ENCODE measurements around the gene BCDIN3D. TPM values are rescaled to one million over a fixed set of nuclear protein-coding genes. Genes with fewer than 3 reads are reported as not detected.
"Not testable (repeated sequence)": the region's sequence is repeated elsewhere in the genome, so short reads cannot be mapped to it uniquely, and the experiment has no call there.

BCDIN3D gene
- polyA plus RNA-seq, 4 donors, result 2.4 to 5.3 (median 3.1) TPM

GRCh38 chr12:49880756-49881414, 38.0 kb upstream of the BCDIN3D start:
- Histone ChIP-seq H3K4me1 (ENCODE audit: control insufficient read depth in 3 of 3, insufficient read depth in 2 of 3, low read depth in 1 of 3, low read length in 2 of 3) (no peaks in the 10 kb centered on the region), H3K27ac (ENCODE audit: low read depth in 1 of 3, low read length in 2 of 3) (no peak overlapping the region), H3K36me3 (ENCODE audit: control insufficient read depth in 3 of 3, insufficient read depth in 2 of 3, low read depth in 1 of 3, low read length in 3 of 3) (no peaks in the 10 kb centered on the region), H3K9me3 (ENCODE audit: control insufficient read depth in 2 of 2, insufficient read depth in 1 of 2, low read depth in 1 of 2, low read length in 1 of 2) (no peaks in the 10 kb centered on the region), H3K4me3 (ENCODE audit: low read depth in 1 of 3, low read length in 3 of 3) (no peak overlapping the region), H3K27me3 (ENCODE audit: control insufficient read depth in 3 of 3, insufficient read depth in 3 of 3, low read length in 3 of 3) (peaks cover 0 to 25% (median 0%) of the 10 kb centered on the region in 3 donors)
- DNase-seq (no peak), FAIRE-seq (no peak)
- WGBS, 3 donors, result 73 to 90% (median 82%) methylated on average over 5 of the region's 5 CpGs

- DNase-seq; H3K4me3 ChIP-seq (ENCODE audit: low read depth in 1 of 3, low read length in 3 of 3); H3K4me1 ChIP-seq (ENCODE audit: control insufficient read depth in 3 of 3, insufficient read depth in 2 of 3, low read depth in 1 of 3, low read length in 2 of 3); FAIRE-seq; H3K27ac ChIP-seq (ENCODE audit: low read depth in 1 of 3, low read length in 2 of 3); H3K36me3 ChIP-seq (ENCODE audit: control insufficient read depth in 3 of 3, insufficient read depth in 2 of 3, low read depth in 1 of 3, low read length in 3 of 3); H3K27me3 ChIP-seq (ENCODE audit: control insufficient read depth in 3 of 3, insufficient read depth in 3 of 3, low read length in 3 of 3); H3K9me3 ChIP-seq (ENCODE audit: control insufficient read depth in 2 of 2, insufficient read depth in 1 of 2, low read depth in 1 of 2, low read length in 1 of 2): not testable (repeated sequence)
- WGBS, 3 donors, result 87 to 91% (median 90%) methylated on average over 2 of the region's 2 CpGs
Observed at GRCh38 chr12:49879065-49879464, 36.2 kb upstream of the BCDIN3D start.

GRCh38 chr12:49878021-49878420, 35.1 kb upstream of the BCDIN3D start:
- H3K36me3 ChIP-seq (ENCODE audit: control insufficient read depth in 3 of 3, insufficient read depth in 2 of 3, low read depth in 1 of 3, low read length in 3 of 3), result no peaks in the 10 kb centered on the region
- no peaks in the 10 kb centered on the region for H3K9me3 ChIP-seq (ENCODE audit: control insufficient read depth in 2 of 2, insufficient read depth in 1 of 2, low read depth in 1 of 2, low read length in 1 of 2)
- H3K27ac ChIP-seq (ENCODE audit: low read depth in 1 of 3, low read length in 2 of 3), result no peak overlapping the region
- FAIRE-seq (no peak), DNase-seq (no peak)
- 14 to 75% (median 73%) methylated on average over 1 to 2 of the region's 2 CpGs for WGBS, 3 donors
- H3K4me1 ChIP-seq (ENCODE audit: control insufficient read depth in 3 of 3, insufficient read depth in 2 of 3, low read depth in 1 of 3, low read length in 2 of 3), result no peaks in the 10 kb centered on the region
- no peak overlapping the region for H3K4me3 ChIP-seq (ENCODE audit: low read depth in 1 of 3, low read length in 3 of 3)
- peaks cover 0 to 8% (median 0%) of the 10 kb centered on the region in 3 donors for H3K27me3 ChIP-seq (ENCODE audit: control insufficient read depth in 3 of 3, insufficient read depth in 3 of 3, low read length in 3 of 3)

- no peak overlapping the region for H3K27ac ChIP-seq (ENCODE audit: low read depth in 1 of 3, low read length in 2 of 3)
- no peak overlapping the region for H3K4me3 ChIP-seq (ENCODE audit: low read depth in 1 of 3, low read length in 3 of 3)
- no peaks in the 10 kb centered on the region for H3K36me3 ChIP-seq (ENCODE audit: control insufficient read depth in 3 of 3, insufficient read depth in 2 of 3, low read depth in 1 of 3, low read length in 3 of 3)
- no peaks in the 10 kb centered on the region for H3K4me1 ChIP-seq (ENCODE audit: control insufficient read depth in 3 of 3, insufficient read depth in 2 of 3, low read depth in 1 of 3, low read length in 2 of 3)
- WGBS, 3 donors, result 69 to 79% (median 72%) methylated on average over 5 of the region's 5 CpGs
- DNase-seq (no peak), FAIRE-seq (no peak)
- peaks cover 0 to under 1% (median 0%) of the 10 kb centered on the region in 3 donors for H3K27me3 ChIP-seq (ENCODE audit: control insufficient read depth in 3 of 3, insufficient read depth in 3 of 3, low read length in 3 of 3)
- no peaks in the 10 kb centered on the region for H3K9me3 ChIP-seq (ENCODE audit: control insufficient read depth in 2 of 2, insufficient read depth in 1 of 2, low read depth in 1 of 2, low read length in 1 of 2)
Observed at GRCh38 chr12:49877066-49877465, 34.2 kb upstream of the BCDIN3D start.

- Histone ChIP-seq H3K4me1 (ENCODE audit: control insufficient read depth in 3 of 3, insufficient read depth in 2 of 3, low read depth in 1 of 3, low read length in 2 of 3) (no peaks in the 10 kb centered on the region), H3K27ac (ENCODE audit: low read depth in 1 of 3, low read length in 2 of 3) (no peak overlapping the region), H3K4me3 (ENCODE audit: low read depth in 1 of 3, low read length in 3 of 3) (no peak overlapping the region), H3K27me3 (ENCODE audit: control insufficient read depth in 3 of 3, insufficient read depth in 3 of 3, low read length in 3 of 3) (no peaks in the 10 kb centered on the region), H3K36me3 (ENCODE audit: control insufficient read depth in 3 of 3, insufficient read depth in 2 of 3, low read depth in 1 of 3, low read length in 3 of 3) (no peaks in the 10 kb centered on the region), H3K9me3 (ENCODE audit: control insufficient read depth in 2 of 2, insufficient read depth in 1 of 2, low read depth in 1 of 2, low read length in 1 of 2) (no peaks in the 10 kb centered on the region)
- DNase-seq (no peak), FAIRE-seq (no peak)
- WGBS, 3 donors, result 83 to 89% (median 86%) methylated on average over 3 of the region's 3 CpGs
Observed at GRCh38 chr12:49876070-49876469, 33.2 kb upstream of the BCDIN3D start.

GRCh38 chr12:49875115-49875720, 32.3 kb upstream of the BCDIN3D start:
- H3K4me3 ChIP-seq (ENCODE audit: low read depth in 1 of 3, low read length in 3 of 3), result no peak overlapping the region
- FAIRE-seq, result no peak
- no peaks in the 10 kb centered on the region for H3K36me3 ChIP-seq (ENCODE audit: control insufficient read depth in 3 of 3, insufficient read depth in 2 of 3, low read depth in 1 of 3, low read length in 3 of 3)
- no peak overlapping the region for H3K27ac ChIP-seq (ENCODE audit: low read depth in 1 of 3, low read length in 2 of 3)
- no peak for DNase-seq
- whole genome bisulfite sequencing, 3 donors, result 87 to 94% (median 91%) methylated on average over 9 of the region's 9 CpGs
- H3K4me1 ChIP-seq (ENCODE audit: control insufficient read depth in 3 of 3, insufficient read depth in 2 of 3, low read depth in 1 of 3, low read length in 2 of 3), result no peaks in the 10 kb centered on the region
- H3K9me3 ChIP-seq (ENCODE audit: control insufficient read depth in 2 of 2, insufficient read depth in 1 of 2, low read depth in 1 of 2, low read length in 1 of 2), result no peaks in the 10 kb centered on the region
- no peaks in the 10 kb centered on the region for H3K27me3 ChIP-seq (ENCODE audit: control insufficient read depth in 3 of 3, insufficient read depth in 3 of 3, low read length in 3 of 3)

- no peaks in the 10 kb centered on the region for H3K36me3 ChIP-seq (ENCODE audit: control insufficient read depth in 3 of 3, insufficient read depth in 2 of 3, low read depth in 1 of 3, low read length in 3 of 3)
- no peaks in the 10 kb centered on the region for H3K27me3 ChIP-seq (ENCODE audit: control insufficient read depth in 3 of 3, insufficient read depth in 3 of 3, low read length in 3 of 3)
- H3K27ac ChIP-seq (ENCODE audit: low read depth in 1 of 3, low read length in 2 of 3), result no peak overlapping the region
- WGBS, 3 donors, result 74 to 77% (median 74%) methylated on average over 12 of the region's 12 CpGs
- FAIRE-seq (no peak), DNase-seq (no peak)
- H3K4me3 ChIP-seq (ENCODE audit: low read depth in 1 of 3, low read length in 3 of 3), result no peak overlapping the region
- H3K9me3 ChIP-seq (ENCODE audit: control insufficient read depth in 2 of 2, insufficient read depth in 1 of 2, low read depth in 1 of 2, low read length in 1 of 2), result no peaks in the 10 kb centered on the region
- peaks cover 0 to 7% (median 0%) of the 10 kb centered on the region in 3 donors for H3K4me1 ChIP-seq (ENCODE audit: control insufficient read depth in 3 of 3, insufficient read depth in 2 of 3, low read depth in 1 of 3, low read length in 2 of 3)
Observed at GRCh38 chr12:49874142-49874897, 31.4 kb upstream of the BCDIN3D start.

- no peaks in the 10 kb centered on the region for H3K27me3 ChIP-seq (ENCODE audit: control insufficient read depth in 3 of 3, insufficient read depth in 3 of 3, low read length in 3 of 3)
- 80 to 95% (median 85%) methylated on average over 3 of the region's 3 CpGs for WGBS, 3 donors
- DNase-seq, result no peak
Observed at GRCh38 chr12:49873361-49873934, 30.5 kb upstream of the BCDIN3D start.

More at GRCh38 chr12:49873361-49873934, 30.5 kb upstream of the BCDIN3D start:
- Histone ChIP-seq H3K9me3 (ENCODE audit: control insufficient read depth in 2 of 2, insufficient read depth in 1 of 2, low read depth in 1 of 2, low read length in 1 of 2) (no peaks in the 10 kb centered on the region), H3K4me1 (ENCODE audit: control insufficient read depth in 3 of 3, insufficient read depth in 2 of 3, low read depth in 1 of 3, low read length in 2 of 3) (peaks cover 0 to 16% (median 0%) of the 10 kb centered on the region in 3 donors), H3K27ac (ENCODE audit: low read depth in 1 of 3, low read length in 2 of 3) (no peak overlapping the region), H3K36me3 (ENCODE audit: control insufficient read depth in 3 of 3, insufficient read depth in 2 of 3, low read depth in 1 of 3, low read length in 3 of 3) (no peaks in the 10 kb centered on the region), H3K4me3 (ENCODE audit: low read depth in 1 of 3, low read length in 3 of 3) (no peak overlapping the region)
- FAIRE-seq, result no peak
